Peyer's patch (tissue), 4 donors: ENCODE measurements around the gene CDH11.

Source experiments
- POLR2A ChIP-seq, 2 donors: fragments of 450-650 bp; IDR thresholded peaks; one replicate each; pipeline ENCODE4 v1.5.1; 2017; ENCODE audit warnings: antibody characterized with exemption in 2 of 2, mild to moderate bottlenecking in 2 of 2, moderate library complexity in 2 of 2
- TF ChIP-seq, protein P1 (sequence below), 6 experiments: fragments of 450-650 bp in 4 of 6; fragments of 200-600 bp in 2 of 6; sonication (generic) in 1 of 6; IDR thresholded peaks; one replicate each; pipeline ENCODE4 v1.5.1; 2017 to 2019; ENCODE audit warnings: antibody characterized with exemption in 6 of 6, mild to moderate bottlenecking in 3 of 6, moderate library complexity in 1 of 6

DNA sequence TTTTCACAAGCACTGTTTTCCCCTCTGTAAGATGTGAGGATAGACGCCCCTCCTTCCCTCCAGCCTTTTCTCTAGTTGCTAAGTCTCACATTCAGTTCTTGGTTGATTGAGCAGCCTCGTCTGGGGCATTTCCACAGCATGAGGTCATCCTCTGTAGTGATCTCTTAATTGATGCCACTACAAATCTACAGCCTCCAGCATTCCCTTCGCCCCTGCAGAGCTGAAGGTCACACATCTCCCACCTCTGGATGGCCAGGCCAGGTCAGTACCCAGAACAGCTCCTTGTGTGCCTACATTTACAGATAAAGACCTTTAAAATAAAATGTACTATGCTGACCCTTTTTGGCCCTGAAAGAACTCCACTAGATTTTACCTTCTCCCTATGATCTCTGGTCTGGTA lies 32.5 kb upstream of the CDH11 start:
- TF ChIP-seq POLR2A (IDR thresholded peaks at IDR 0.05): no peak
- TF ChIP-seq, protein P1, sequence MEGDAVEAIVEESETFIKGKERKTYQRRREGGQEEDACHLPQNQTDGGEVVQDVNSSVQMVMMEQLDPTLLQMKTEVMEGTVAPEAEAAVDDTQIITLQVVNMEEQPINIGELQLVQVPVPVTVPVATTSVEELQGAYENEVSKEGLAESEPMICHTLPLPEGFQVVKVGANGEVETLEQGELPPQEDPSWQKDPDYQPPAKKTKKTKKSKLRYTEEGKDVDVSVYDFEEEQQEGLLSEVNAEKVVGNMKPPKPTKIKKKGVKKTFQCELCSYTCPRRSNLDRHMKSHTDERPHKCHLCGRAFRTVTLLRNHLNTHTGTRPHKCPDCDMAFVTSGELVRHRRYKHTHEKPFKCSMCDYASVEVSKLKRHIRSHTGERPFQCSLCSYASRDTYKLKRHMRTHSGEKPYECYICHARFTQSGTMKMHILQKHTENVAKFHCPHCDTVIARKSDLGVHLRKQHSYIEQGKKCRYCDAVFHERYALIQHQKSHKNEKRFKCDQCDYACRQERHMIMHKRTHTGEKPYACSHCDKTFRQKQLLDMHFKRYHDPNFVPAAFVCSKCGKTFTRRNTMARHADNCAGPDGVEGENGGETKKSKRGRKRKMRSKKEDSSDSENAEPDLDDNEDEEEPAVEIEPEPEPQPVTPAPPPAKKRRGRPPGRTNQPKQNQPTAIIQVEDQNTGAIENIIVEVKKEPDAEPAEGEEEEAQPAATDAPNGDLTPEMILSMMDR (IDR thresholded peaks at IDR 0.05): no peak
